Activated T-cell treated with anti-CD3 and anti-CD28 coated beads for 1 hour (primary cell): ENCODE measurements around the gene NPLOC4.

Experiments used
- DNase-seq: peaks from one replicate; pipeline ENCODE4 v3.0.0-alpha.2; 2020; ENCODE audit warnings: low read depth

NPLOC4 gene

GRCh38 chr17:81547614-81547982, 89.3 kb downstream of the NPLOC4 start:
- no peak for DNase-seq

- DNase-seq, result no peak
These were observed 89.9 kb downstream of the NPLOC4 start for GRCh38 chr17:81546906-81547613.

- no peak for DNase-seq
These were observed 91.6 kb downstream of the NPLOC4 start for GRCh38 chr17:81545160-81545949.

- DNase-seq, result no peak
These were observed 92.5 kb downstream of the NPLOC4 start for GRCh38 chr17:81544281-81544974.

- DNase-seq, result no peak
These were observed 93.2 kb downstream of the NPLOC4 start for GRCh38 chr17:81543756-81544155.

- DNase-seq, result no peak
These were observed 93.6 kb downstream of the NPLOC4 start for GRCh38 chr17:81543339-81543675.

GRCh38 chr17:81542431-81543338, 94.2 kb downstream of the NPLOC4 start:
- DNase-seq, result no peak

GRCh38 chr17:81541123-81541522, 95.8 kb downstream of the NPLOC4 start:
- DNase-seq, result no peak

- no peak for DNase-seq
These were observed 96.3 kb downstream of the NPLOC4 start for GRCh38 chr17:81540676-81541027.

- DNase-seq, result no peak
These were observed 96.8 kb downstream of the NPLOC4 start for GRCh38 chr17:81539961-81540675.

- no peak for DNase-seq
These were observed 97.4 kb downstream of the NPLOC4 start for GRCh38 chr17:81539571-81539900.

- no peak for DNase-seq
These were observed 98.0 kb downstream of the NPLOC4 start for GRCh38 chr17:81538651-81539570.

GRCh38 chr17:81537856-81538555, 98.9 kb downstream of the NPLOC4 start:
- no peak for DNase-seq

- peak; percentile 32 for DNase-seq
These were observed 99.5 kb downstream of the NPLOC4 start for GRCh38 chr17:81537343-81537855.

- DNase-seq, result no peak
These were observed 100.3 kb downstream of the NPLOC4 start for GRCh38 chr17:81536299-81537290.

GRCh38 chr17:81535480-81536298, 101.2 kb downstream of the NPLOC4 start:
- no peak for DNase-seq

- DNase-seq, result no peak
These were observed 101.9 kb downstream of the NPLOC4 start for GRCh38 chr17:81535007-81535328.
